PC-3 (cell line): ENCODE measurements around the gene SLC6A20.

Source experiments
- EZH2phosphoT487 ChIP-seq: fragments of 300-600 bp; sonication (generic); IDR thresholded peaks from 2 replicates; pipeline ENCODE4 v1.6.1; 2018; ENCODE audit warnings: mild to moderate bottlenecking, antibody characterized with exemption, low read length, borderline replicate concordance
- TF ChIP-seq, protein P1 (sequence below): fragments of 300-600 bp; sonication (generic); conservative IDR thresholded peaks from 2 replicates; pipeline ENCODE4 v1.5.1; 2017; ENCODE audit warnings: antibody characterized with exemption, low read depth, mild to moderate bottlenecking, low read length

DNA sequence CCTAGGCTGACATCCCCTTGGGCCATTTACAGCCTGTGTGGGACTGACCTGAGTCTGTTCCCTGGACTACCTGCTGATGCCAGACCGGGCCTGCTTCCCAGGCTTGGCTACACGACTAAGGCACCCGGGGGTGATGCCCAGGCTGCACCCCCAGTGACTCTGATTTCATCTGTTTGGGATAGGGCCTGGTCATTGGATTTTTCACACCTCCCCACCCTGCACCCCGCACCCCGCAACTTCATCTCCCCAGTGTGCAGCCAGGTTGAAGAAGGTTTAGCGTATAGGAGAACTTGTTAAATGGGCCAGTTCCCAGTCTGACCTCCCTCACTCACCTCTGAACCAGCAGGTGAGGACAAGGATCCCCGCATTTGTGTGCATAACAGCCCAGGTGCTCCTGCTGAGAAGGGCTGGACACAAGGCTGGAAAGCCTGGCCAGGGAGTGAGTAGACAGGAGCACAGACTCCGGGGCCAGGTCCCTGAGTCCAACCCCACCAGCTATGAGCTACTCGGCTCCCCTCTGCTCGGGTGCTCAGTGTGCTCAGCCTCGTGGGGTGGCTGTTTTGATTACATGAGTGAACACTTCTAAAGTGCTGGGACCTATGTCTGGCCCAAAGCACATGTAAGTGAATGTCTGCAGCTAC, 18.5 kb downstream of the SLC6A20 start:
- TF ChIP-seq, protein P1, sequence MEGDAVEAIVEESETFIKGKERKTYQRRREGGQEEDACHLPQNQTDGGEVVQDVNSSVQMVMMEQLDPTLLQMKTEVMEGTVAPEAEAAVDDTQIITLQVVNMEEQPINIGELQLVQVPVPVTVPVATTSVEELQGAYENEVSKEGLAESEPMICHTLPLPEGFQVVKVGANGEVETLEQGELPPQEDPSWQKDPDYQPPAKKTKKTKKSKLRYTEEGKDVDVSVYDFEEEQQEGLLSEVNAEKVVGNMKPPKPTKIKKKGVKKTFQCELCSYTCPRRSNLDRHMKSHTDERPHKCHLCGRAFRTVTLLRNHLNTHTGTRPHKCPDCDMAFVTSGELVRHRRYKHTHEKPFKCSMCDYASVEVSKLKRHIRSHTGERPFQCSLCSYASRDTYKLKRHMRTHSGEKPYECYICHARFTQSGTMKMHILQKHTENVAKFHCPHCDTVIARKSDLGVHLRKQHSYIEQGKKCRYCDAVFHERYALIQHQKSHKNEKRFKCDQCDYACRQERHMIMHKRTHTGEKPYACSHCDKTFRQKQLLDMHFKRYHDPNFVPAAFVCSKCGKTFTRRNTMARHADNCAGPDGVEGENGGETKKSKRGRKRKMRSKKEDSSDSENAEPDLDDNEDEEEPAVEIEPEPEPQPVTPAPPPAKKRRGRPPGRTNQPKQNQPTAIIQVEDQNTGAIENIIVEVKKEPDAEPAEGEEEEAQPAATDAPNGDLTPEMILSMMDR: no peak
- no peak for TF ChIP-seq EZH2phosphoT487
